ENCODE measurements around the gene CBLC.

CBLC gene

DNA sequence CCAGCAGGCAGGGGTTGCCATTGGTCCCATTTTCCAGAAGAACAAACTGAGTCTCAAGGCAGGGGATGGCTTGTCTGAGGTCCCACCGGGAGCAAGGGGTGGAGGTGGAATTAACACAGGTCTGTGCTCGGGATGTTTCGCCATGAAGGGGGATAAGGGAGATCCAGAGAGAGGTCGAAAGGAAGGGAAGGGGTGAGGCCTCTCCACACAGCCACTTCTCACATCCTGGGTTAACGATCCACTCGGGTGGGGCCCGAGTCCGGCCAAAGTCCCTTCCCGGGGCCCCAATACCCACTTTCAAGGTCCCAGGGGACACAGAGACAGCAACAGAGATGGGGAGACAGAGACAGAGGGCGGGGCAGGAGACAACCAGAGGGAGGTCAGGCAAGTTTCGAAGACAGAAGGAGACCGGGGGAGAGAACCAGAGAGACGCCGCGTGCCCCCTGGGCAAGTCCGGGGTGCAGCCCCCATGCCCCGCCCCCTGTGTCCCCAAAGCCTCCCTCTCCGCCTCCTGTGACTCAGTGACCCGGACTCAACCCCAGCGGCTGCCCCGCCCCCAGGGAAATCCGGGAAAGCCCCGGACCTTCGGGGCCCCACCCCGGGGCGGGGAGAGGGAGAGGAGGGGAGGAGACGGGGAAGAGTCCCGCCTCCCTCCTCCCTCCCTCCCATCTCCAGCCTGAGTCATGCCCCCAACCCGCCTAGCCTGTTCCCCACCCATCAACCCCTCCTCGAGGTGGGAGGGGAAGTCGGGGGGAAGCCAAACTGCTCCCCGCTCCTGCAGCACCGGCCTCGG is 30.5 kb upstream of the CBLC start:
- peak; percentile 67 for DNase-seq (ENCODE audit: low spot score)

DNA sequence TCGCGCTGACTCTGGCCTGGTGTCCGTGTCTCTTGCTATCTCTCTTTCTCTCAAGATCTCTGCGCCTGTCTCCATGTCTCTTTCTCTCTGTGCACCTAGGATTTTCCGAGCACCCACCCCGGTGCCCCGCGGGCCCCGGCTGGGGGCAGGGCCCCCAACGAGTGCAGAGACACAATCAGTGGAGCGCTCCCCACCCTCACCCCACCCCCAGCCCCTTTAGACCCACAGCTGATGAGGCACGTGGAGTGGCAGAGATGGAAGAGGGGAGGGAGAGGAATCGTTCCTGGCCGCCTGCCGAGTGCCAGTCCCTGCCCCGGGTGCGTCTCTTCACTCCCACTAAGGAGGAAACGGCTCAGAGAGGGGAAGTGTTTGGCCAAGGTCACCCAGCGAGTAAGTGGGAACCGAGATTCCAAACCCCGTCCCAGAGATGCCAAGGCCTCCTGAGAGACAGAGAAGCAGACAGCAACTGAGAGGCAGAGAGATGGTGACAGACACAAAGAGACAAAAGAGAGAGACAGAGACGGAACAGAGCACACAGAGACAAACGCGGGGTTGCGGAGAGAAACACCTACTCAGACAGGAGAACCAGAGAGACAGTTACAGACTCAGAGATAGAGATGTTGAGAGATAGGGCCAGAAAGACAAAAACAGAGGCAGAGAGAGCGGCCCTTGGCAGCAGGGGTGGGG is 29.8 kb upstream of the CBLC start:
- DNase-seq (ENCODE audit: low spot score) = no peak

DNA sequence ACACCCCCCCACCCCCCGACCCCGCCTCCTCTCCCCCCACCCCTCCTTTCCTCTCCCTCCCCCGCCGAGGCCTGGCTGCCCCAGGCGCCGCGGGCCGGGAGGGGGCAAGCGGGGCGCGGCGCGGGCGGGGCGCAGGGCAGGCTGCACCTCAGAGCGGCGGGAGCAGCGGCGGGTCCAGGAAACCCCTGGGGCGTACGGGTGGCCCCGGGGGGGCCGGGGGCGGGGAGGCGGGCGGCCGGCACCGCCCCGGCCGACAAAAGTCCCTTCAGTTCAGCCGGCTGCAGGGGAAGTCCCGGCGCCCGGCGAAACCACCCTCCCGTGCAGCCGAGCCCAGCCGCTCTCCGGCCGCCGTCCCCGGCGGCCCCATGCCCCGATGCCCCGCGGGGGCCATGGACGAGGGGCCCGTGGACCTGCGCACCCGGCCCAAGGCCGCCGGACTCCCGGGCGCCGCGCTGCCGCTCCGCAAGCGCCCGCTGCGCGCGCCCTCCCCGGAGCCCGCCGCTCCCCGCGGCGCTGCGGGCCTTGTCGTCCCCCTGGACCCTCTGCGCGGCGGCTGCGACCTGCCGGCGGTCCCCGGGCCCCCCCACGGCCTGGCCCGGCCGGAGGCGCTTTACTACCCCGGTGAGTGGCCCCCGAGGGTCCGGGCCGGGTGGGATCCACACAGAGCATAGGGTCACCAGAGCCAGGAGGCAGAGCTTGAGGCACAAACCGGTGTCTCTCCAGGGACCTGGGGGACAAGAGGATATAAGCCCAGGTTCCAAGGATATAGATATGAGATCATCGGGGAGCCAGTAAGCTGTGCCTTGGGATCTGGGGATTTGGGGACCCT is 29.1 kb upstream of the CBLC start, which contains the start of gene BCL3:
TSS of gene BCL3 (plus strand) at position 283 of the 829 bp plus-strand sequence. CDS start at position 366, 83 bp downstream.
- DNase-seq (ENCODE audit: low spot score) = no peak

DNA sequence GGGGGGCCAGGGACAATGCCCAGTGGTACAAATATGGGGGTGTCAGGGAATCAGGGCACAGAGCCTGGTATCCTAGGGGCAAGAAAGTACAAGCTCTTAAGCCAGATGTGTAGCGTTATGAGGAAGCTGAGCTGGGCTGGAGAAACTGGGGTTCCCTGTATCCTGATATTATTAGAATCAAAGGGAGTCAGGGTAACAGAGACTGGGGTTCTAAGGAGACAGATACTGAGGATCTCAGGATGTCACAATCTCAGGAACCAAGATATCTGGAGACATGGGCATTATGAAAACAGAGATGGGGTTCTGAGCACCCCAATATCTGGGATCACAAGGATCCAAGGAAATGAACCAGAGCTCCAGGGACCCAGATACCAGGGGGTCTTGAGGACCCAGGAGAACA is 28.4 kb upstream of the CBLC start:
- DNase-seq (ENCODE audit: low spot score) = no peak

DNA sequence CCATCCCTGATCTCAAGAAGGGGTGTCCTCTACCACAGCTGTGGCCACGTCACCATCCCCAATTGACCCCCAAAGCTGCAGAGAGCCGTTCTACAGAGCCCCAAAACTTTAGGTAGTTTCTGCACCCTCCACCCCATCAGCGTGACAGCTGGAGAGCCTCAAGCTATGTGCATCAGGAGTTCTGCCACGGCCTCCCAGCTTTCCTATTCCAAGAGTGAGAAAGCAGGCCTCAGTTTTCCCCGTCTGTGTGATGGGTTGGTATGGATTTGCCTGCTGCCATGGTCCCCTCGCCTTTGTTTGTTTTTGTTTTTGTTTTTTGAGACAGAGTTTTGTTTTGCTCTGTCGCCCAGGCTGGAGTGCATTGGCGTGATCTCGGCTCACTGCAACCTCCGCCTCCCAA is 27.7 kb upstream of the CBLC start:
- no peak for DNase-seq (ENCODE audit: low spot score)

DNA sequence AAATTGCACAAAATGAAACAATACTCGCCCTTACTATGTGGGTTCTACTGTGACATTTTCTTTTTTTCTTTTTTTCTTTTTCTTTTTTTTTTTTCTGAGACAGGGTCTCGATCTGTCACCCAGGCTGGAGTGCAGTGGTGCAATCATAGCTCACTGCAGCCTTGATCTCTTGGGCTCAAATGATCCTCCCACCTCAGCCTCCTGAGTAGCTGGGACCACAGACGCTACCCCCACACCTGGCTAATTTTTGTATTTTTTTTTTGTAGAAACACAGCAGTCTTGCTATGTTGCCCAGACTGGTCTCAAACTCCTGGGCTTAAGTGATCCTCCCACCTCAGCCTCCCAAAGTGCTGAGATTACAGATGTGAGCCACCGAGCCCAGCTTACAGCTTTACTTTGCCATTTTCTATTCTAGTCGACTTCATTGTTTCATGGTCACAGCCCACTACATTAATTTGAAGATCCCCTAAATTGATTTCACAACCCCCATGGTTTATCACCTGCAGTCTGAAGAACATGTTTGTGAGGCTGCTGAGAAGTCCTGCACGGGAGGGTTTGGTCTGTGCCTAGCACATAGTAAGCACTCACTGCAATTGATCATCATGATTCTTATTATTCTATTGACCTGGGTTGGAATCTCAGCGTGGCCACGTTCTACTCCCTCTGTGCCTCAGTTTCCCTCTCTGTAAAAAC is 25.4 kb upstream of the CBLC start:
- DNase-seq (ENCODE audit: low spot score) = no peak

DNA sequence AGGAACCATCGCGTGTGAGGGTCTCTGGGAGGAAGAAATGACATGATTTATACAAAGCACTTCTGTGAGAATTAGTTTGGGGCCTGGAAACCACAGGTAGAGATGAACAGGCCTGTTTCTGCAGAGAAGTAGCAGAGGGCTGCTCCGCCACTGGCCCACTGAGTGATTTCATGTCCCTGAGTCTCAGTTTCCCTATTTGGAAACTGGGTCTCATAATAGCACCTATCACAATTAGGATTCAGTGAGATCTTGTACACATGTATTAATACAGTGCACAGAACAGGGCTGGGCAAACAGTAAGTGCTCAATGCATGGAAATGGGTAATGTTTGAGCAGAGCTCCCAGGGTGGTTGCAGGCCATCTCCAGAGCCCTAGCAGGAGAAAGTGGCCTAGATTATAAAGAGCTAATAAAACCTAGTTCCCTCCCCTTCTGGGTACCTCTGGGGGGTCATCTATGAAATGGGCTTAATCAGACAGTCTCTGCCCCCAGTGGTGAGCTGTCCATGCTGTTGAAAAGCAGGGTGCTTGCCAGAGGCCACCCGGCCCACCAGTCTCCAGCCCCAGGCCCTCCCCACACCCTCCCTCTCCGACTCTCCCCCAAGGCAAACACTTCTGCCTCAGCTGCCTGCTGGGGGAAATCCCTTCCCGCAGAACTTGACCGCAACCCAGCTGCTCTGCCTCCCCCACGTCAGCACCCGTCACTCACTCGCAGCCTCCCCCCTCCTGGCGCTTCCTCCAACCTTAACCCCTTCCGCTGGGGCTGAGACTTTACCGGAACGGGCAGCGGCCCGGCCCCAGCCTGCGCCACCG is 24.7 kb upstream of the CBLC start:
- peak; percentile 34 for DNase-seq (ENCODE audit: low spot score)

DNA sequence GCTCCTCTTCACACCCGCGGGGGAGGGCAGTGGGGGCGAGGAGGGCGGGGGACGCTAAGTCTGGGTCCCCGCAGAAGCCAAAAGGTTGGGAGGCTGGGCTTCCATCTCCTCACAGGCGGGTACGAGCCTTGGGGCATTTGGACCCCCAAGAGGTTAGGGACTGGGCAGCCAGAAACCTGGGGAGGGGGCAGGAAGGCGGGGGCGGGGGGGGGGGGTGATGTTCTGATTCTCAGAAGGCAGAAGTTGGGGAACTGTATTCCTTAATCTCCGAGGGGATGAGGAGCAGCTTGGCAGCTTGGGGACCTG is 24.1 kb upstream of the CBLC start:
- DNase-seq (ENCODE audit: low spot score) = no peak

DNA sequence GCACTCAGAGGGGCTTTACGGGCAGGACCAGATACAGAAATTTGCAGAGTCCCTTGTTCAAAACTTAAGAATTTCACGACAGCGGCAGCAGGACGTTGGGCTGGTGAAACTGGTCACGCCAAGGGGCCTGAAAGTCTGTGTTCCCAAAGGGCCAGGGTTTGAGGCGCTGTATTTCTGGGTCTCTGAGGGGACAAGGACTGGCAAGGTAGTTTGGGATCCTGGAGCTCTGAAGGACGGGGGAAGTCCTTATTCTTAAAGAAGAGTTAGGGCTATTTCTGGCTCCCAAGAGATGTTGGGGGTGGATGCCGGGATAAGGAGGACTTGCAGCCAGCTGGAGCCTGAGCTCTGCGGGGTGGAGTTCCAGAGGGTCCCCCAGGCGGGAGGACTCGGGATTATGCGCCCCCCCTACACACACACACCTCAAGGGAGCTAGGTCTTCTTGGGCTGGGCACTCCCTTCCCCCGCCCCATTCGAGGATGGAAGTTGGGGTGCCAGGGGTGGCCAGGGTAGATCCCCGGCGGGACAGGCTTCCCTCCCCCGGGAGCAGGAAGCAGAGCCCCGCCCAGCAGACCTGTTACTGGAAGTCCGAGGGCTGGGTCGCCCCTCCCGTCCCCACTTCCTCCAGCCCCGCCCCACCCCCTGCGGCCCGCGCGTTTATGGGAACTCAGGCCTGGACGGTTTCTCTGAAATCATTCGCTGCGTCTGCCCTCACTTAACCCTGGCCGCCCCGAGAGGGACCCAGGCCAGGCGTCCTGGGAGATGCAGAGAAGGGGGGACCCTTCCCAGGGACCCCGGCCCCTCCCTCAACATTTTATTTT is 23.5 kb upstream of the CBLC start:
- no peak for DNase-seq (ENCODE audit: low spot score)

DNA sequence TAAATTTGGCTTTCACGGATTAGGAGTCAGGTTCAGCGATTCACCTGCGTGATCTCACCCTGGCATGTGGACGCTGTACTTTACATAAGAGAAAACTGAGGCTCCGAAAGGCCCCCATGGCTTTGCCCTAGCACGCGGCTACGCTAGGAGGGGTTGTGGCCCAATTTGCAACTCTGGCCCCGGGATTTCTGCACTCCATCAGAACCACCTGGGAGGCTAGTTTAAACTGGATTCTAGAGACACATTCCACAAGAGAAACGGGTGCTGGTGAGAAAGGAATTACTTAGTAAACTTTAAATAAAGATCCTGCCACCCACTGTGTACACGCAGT is 23.0 kb upstream of the CBLC start:
- no peak for DNase-seq (ENCODE audit: low spot score)

DNA sequence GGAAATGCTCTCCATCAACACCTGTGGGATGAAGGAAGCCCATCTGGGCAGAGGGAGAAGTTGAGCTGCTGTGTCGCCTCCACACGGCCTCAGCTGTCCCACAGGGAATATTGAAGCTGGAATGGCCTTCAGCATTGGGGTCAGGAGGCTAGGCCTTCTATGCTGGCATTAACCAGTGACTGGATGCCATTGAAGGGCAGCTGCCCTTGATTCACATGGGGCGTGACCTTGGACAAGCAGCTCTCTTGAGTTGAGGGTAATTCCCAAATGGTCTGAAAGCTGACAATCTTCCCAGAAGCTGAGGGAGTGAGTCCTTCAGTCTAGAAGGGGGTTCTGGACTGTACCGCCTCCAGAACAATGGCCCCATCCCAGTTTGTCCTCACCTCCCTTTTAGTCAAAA is 22.5 kb upstream of the CBLC start:
- no peak for DNase-seq (ENCODE audit: low spot score)

DNA sequence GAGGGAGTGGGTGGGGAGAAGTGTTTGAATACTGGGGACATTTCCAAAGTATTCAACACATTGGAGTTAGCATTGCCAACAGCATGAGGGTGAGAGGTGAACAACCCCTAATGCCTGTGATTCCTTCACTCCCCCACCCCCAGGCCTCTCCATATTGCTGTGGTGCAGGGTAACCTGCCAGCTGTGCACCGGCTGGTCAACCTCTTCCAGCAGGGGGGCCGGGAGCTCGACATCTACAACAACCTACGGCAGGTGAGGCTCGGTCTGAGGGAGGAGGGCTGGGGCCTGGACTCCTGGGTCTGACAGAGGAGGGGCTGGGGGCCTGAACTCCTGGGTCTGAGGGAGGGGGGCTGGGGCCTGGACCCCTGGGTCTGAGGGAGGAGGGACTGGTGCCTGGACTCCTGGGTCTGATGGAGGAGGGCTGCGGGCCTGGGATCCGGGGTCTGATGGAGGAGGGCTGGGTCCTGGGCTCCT is 21.6 kb upstream of the CBLC start:
- no peak for DNase-seq (ENCODE audit: low spot score)

DNA sequence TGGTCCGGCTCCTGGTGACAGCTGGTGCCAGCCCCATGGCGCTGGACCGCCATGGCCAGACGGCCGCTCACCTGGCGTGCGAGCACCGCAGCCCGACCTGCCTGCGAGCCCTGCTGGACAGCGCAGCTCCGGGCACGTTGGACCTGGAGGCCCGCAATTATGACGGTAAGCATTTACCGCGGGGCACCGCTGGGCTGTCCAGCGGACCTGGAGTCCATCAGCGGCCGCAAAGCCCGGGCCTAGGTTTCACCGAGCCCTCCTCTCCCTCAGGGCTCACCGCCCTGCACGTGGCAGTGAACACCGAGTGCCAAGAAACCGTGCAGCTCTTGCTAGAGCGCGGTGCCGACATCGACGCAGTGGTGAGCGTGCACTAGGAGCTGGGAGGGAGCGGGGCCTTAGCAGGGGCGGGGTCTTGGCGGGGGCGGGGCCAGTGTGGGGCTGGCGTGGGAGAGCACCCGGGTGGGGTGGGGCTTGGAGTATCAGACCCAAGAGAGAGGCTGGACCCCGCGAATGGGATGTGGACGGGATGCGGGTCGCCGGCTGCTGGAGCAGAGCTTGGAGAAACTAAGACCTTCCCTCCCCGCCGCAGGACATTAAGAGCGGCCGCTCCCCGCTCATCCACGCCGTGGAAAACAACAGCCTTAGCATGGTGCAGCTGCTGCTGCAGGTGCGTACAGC is 20.5 kb upstream of the CBLC start:
- DNase-seq (ENCODE audit: low spot score) = no peak

DNA sequence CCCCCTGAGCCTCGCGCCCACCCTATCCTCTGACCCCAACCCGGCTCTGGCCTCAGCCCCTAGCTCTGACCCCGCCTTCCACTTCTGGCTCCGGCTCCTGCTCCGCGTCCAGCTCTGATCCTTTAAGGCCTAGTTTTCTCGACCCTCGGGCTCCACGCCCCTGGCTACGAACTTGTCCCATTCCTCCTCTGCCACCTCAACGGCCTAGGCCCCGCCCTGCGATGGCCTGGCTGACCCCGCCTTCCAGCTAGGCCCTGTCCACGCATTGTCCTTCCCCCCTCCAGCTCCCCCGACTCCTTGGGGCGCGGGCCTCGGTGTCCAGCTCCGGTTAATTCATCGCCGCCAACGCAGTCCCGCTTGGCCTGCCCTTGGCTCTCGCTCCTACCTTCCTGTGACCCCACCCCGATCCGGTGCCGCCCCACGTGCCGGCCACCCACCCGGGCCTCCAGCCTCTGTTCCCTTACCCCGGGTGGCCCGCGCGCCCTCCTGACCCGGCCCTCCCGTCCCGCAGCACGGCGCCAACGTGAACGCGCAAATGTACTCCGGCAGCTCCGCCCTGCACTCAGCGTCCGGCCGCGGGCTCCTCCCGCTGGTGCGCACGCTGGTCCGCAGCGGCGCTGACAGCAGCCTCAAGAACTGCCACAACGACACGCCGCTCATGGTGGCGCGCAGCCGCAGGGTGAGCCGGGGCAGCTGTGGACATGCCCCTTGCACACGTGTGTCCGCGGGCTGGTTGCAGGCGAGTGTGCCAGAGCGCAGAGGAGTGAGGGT is 19.8 kb upstream of the CBLC start:
- DNase-seq (ENCODE audit: low spot score) = no peak

DNA sequence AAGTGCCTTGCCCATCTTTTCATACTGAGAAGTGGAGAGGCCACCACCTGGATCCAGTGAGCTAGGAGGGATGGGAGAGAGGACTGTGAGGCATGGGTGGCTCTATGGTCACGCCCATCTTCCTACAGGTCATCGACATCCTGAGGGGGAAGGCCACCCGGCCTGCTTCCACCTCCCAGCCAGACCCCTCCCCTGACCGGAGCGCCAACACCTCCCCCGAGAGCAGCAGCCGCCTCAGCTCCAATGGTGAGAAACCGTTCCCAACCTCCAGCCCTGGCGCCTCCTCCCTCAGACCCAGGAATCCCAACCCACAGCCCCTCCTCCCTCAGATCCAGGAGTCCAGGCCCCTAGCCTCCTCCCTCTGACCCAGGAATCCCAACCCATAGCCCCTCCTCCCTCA is 19.1 kb upstream of the CBLC start:
- no peak for DNase-seq (ENCODE audit: low spot score)

DNA sequence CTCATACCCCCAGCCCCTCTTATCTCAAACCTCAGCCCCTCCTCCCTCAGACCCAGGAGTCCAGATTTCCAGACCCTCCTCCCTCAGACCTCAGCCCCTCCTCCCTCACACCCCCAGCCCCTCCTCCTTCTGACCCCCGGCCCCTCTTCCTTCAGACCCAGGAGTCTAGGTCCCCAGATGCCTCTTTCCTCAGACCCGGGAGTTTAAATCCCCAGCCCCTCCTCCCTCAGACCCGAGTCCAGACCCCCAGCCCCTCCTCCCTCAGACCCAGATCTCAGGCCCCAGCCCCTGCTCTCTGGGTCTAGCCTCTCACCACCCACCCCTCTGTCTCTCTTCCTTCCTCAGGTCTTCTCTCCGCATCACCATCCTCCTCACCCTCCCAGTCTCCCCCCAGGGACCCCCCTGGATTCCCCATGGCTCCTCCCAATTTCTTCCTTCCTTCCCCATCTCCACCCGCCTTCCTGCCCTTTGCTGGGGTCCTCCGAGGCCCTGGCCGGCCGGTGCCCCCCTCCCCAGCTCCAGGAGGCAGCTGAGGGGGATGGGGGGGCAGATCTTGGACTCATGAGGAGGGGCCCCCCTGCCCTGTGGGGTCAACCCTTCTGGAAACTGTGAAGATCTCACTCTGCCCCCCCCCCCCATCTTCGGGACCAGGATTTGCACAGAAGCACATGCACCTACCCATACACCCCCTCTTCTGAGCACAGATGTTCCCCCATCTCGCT is 18.4 kb upstream of the CBLC start:
- no peak for DNase-seq (ENCODE audit: low spot score)

DNA sequence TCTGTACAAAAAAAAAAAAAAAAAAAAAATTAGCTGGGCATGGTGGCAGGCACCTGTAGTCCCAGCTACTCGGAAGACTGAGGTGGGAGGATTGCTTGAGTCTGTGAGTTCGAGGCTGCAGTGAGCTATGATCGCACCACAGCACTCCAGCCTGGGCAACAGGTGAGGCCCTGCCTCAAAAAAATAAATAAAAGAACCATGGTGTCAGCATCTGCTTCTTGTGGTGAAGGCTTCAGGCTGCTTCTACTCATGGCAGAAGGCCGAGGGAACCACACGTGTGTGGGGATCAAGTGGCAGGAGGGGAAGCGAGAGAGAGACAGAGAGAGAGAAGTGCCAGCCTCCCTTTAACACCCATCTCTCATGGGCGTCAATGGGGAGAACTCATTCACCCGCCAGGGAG is 15.7 kb upstream of the CBLC start:
- DNase-seq (ENCODE audit: low spot score) = no peak
